ENCODE data around the gene UTP4.
A peak's percentile ranks its signal among the peaks of the same experiment; 100 is the strongest.
"Not testable (repeated sequence)": the region's sequence is repeated elsewhere in the genome, so short reads cannot be mapped to it uniquely, and the experiment has no call there.

Gene UTP4

DNA sequence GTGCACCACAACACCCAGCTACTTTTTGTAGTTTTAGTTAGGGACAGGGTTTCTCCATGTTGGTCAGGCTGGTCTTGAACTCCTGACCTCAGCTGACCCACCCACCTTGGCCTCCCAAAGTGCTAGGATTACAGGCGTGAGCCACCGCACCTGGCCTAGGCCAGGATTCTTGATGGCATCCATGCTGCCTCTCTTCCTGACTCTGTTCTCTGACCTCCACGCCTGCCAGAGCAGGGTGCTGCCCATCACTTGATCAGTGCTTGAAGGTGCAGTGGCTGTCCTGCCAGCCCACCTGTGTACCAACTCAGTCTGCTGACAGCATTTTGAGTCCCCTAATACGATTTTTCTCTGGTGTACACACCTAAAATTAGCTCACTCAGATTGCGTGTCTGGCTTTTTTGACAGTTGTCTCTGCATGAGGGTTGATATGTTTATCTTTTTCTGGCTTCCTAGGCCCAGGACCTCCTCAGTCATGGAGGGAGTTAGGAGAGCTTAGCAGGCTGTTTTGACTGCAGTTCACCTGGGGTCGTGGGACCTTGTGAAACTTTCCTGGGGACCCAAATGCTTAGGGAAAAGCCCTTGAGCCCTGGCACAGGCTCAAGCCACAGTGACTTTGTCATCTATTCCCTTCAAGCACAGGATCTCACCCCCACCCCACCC, 21.1 kb upstream of the UTP4 start:
- DNase-seq = no peak

GRCh38 chr16:69111876-69112230, 20.6 kb upstream of the UTP4 start:
- no peak for DNase-seq

- peak in 1 of 2 experiments; percentile 14 for DNase-seq
These were observed 19.9 kb upstream of the UTP4 start for GRCh38 chr16:69112285-69113129.

DNA sequence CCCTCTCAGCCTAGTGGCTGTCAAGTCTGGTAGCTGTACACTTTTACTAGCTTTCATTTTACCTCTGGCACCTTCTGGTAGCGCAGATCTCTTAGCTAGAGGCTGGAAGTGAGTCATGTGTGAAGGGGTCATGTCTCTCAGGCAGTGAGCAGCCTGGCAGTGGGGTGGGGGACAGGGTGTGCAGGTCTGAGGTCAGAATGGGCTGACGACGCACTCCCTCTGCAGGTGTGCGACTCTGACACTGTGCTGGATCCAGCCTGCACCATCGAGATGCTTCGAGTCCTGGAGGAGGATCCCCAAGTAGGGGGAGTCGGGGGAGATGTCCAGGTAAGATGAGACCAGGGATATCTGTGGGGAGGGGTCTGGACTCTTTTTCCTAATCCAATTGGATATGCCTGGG, 19.2 kb upstream of the UTP4 start:
- DNase-seq = no peak

GRCh38 chr16:69114346-69114975, 18.0 kb upstream of the UTP4 start:
- no peak for DNase-seq

- DNase-seq = no peak
These were observed 17.5 kb upstream of the UTP4 start for GRCh38 chr16:69114976-69115355.

- no peak for DNase-seq
These were observed 17.1 kb upstream of the UTP4 start for GRCh38 chr16:69115361-69115760.

- no peak for DNase-seq
These were observed 16.6 kb upstream of the UTP4 start for GRCh38 chr16:69115837-69116236.

DNA sequence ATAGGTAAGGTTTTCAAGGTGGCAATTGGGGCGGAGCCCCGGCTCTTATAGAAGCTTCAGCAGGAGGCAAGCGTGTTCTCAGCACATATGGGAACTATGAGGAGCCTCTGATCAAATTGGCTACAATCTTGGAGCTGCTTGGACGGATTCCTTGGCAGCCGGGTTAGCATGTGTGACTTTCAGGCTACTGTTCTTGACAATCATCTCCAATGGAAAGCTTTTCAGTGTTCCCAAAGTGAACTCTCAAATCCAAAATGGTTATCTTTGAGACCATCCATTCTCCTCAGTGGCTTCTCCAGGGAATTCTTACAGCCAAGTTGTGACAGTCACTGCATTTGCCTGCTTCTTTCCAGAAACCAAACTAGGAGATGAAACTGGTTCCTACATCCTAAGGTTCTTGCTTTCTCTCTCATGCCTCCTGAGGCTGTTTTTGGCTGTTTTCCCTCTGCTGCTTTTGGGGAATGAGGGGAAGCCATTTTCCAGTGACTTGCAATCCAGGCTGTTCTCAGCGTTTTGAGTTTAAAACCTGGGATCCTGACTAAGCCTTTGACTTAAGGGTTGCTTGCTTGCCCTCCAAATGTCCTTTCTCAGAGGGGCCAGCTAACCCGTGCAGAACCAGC, 16.1 kb upstream of the UTP4 start:
- DNase-seq = no peak

- no peak for DNase-seq
These were observed 15.5 kb upstream of the UTP4 start for GRCh38 chr16:69116906-69117305.

DNA sequence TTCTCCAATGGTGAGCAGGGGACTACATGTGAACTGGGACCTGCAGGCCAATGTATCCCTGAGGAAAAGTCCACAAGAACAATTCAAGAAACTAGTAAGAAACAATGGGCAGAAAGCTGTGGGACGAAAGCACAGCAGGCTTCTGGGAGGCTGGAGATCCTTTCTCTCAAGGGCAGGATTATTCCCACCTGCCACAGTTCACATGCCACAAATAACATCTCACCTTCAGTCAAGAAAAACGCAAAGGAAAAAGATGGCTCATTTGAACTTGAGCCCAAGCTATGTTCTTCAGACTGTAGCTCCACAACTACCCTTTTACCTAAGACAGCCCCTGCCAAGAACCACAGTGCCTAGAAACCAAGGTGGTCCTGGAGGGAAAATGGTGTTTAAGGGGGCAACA, 14.0 kb upstream of the UTP4 start:
- no peak for DNase-seq

GRCh38 chr16:69118994-69119393, 13.5 kb upstream of the UTP4 start:
- no peak for DNase-seq

DNA sequence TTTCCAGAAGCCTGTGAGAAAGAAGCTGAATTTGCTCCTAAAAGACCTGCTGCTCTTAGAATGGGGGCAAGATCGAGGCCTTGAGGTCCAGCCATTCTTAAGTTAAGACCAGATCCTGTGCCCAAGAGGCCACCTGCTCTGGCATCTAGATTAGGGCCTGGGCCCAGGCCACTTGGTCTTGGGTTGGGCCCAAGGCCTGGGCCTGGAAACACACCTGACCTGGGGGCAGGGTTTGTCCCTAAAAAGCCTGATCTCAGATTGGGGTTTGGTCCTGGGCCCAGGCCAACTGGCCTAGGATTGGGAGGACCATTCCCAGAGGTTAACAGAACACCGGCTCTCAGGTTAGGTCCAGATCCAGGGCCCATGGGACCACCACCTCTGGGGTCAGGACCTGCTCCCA, 12.9 kb upstream of the UTP4 start:
- DNase-seq = no peak

DNA sequence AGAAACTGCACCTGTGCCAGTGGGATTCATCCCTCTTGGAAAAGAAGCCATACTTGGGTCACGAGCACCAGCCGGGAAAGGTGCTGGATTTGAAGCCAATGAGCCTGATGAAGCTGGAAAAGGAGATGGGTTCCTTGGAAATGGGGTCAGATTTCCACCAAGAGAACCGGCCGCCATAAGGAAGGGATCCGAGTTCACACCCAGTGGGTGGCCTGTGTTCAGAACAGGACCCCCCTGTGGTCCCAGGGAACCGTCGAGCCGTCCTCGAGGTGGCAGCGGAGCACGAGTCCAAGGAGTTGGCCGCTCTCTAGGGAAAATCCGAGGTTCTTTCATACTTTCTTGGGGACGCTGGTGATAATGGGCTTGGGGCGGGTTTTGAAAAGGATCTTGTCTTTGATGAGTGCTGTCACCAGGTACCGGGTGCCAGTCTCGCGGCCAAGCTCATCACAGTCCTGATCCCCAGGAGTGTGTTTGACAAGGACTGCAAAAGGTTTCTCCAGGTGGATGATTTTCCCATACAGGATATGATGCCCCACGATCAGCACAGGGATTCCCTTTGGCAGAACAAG, 12.3 kb upstream of the UTP4 start:
- no peak for DNase-seq

DNA sequence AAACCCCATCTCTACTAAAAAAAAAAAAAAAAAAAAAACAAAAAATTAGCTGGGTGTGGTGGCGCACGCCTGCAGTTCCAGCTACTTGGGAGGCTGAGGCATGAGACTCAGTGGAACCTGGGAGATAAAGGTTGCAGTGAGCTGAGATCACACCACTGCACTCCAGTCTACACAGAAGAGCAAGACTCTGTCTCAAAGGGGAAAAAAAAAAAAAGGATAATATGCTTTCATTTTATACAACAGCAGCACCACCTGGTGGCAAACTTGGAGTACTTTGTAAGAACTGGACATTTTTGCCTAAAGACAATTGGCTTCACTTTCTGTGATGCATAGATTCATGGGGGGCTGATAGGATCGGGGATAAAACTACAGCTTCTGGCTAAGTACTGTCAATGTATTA, 8.5 kb upstream of the UTP4 start:
- DNase-seq = peak in 1 of 2 experiments; percentile 23

- DNase-seq = not testable (repeated sequence)
These were observed 8.0 kb upstream of the UTP4 start for GRCh38 chr16:69124406-69124805.

- DNase-seq = not testable (repeated sequence)
These were observed 7.5 kb upstream of the UTP4 start for GRCh38 chr16:69124961-69125360.

DNA sequence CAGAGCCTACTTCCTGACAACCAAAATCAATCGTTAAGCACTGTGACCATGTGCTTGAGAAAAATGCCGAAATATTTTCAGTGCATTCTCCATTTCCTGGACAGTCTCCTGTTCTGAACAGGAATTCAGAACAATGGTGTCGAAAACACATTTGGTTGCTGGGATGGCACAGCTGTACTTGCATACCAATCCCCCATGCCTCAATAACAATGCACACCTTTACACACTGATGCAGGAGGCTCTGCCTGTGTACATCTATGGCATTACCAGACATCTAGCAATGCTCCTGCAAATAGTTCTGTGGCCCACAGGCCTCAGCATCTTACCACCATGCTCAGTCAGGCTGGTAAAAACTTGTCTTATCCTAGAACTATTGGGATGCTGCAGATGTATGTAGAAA, 6.2 kb upstream of the UTP4 start:
- DNase-seq = no peak

- DNase-seq = not testable (repeated sequence)
These were observed 5.6 kb upstream of the UTP4 start for GRCh38 chr16:69126801-69127200.

GRCh38 chr16:69127966-69128510, 4.4 kb upstream of the UTP4 start:
- no peak for DNase-seq

DNA sequence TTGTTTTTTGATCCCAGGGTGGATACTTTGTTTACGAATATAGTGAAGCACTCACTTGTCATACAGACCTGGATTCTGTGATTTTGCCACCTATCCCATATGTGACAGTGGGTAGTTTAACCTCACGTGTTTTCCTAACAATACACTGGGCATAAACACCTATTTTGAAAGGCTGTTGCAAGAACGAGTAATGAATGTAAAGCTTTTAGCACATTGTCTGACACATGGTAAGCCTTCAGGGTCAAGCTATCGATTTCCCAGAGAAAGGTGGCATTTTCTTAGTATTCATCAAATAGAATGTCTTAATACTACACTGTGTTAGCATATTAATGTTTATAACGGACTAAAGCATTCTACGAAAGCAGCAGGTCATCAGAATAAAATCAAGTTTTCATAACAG, 2.0 kb upstream of the UTP4 start:
- DNase-seq = no peak

- no peak for DNase-seq
These were observed 1.1 kb upstream of the UTP4 start for GRCh38 chr16:69131167-69131838.
